Liver (tissue), 9 donors: Measurements from ENCODE around the gene KRTAP10-3. TPM values are rescaled to one million over a fixed set of nuclear protein-coding genes. Genes with fewer than 3 reads are reported as not detected.

ENCODE experiments used
- DNase-seq: peaks from one replicate; pipeline ENCODE4 v3.0.0-alpha.2; 2017; ENCODE audit warnings: low spot score
- H3K27ac ChIP-seq, 2 donors: one replicate each; pipeline ENCODE4 v1.7.0; 2013; ENCODE audit warnings: inconsistent platforms in 2 of 2, low read length in 2 of 2, control low read depth in 1 of 2, low read depth in 1 of 2, mild to moderate bottlenecking in 1 of 2
- H3K27me3 ChIP-seq, 4 donors: one replicate each; pipeline versions ENCODE4 v1.6.1 to v1.7.0; 2013; ENCODE audit warnings: low read length in 3 of 4, inconsistent platforms in 1 of 4, mild to moderate bottlenecking in 1 of 4, moderate library complexity in 1 of 4; ENCODE audit not compliant: control insufficient read depth in 4 of 4, insufficient read depth in 4 of 4
- H3K36me3 ChIP-seq, 4 donors: one replicate each; pipeline versions ENCODE4 v1.6.1 to v1.7.0; 2013; ENCODE audit warnings: low read length in 3 of 4, mild to moderate bottlenecking in 3 of 4, low read depth in 1 of 4, moderate library complexity in 1 of 4; ENCODE audit not compliant: control insufficient read depth in 4 of 4, insufficient read depth in 3 of 4
- H3K4me1 ChIP-seq, 4 donors: one replicate each; pipeline versions ENCODE4 v1.6.1 to v1.7.0; 2013; ENCODE audit warnings: low read length in 3 of 4, mild to moderate bottlenecking in 3 of 4, moderate library complexity in 1 of 4; ENCODE audit not compliant: control insufficient read depth in 4 of 4, insufficient read depth in 4 of 4
- H3K4me3 ChIP-seq, 3 donors: one replicate each; pipeline versions ENCODE4 v1.6.1 to v1.7.0; 2013; ENCODE audit warnings: low read length in 3 of 3, control low read depth in 1 of 3, low read depth in 1 of 3, mild to moderate bottlenecking in 1 of 3
- H3K9ac ChIP-seq, 2 donors: one replicate each; pipeline ENCODE4 v1.7.0; 2013; ENCODE audit warnings: low read length in 2 of 2, mild to moderate bottlenecking in 2 of 2, moderate library complexity in 2 of 2, control low read depth in 1 of 2, low read depth in 1 of 2
- H3K9me3 ChIP-seq, 4 donors: one replicate each; pipeline versions ENCODE4 v1.6.1 to v1.7.0; 2013; ENCODE audit warnings: low read length in 3 of 4; ENCODE audit not compliant: control insufficient read depth in 4 of 4
- ATF3 ChIP-seq: IDR thresholded peaks from 2 replicates; pipeline ENCODE4 v1.6.1; 2016; ENCODE audit warnings: antibody characterized with exemption
- EGR1 ChIP-seq, 2 donors: IDR thresholded peaks; 2 replicates each; pipeline ENCODE4 v1.6.1; 2016 to 2018; ENCODE audit warnings: antibody characterized with exemption in 2 of 2, low read depth in 2 of 2
- FOXA1 ChIP-seq: IDR thresholded peaks from 2 replicates; pipeline ENCODE4 v1.6.1; 2016; ENCODE audit warnings: antibody characterized with exemption
- FOXA2 ChIP-seq: IDR thresholded peaks from 2 replicates; pipeline ENCODE4 v1.6.1; 2016; ENCODE audit warnings: antibody characterized with exemption
- GABPA ChIP-seq, 2 donors: IDR thresholded peaks in 1 of 2; conservative IDR thresholded peaks in 1 of 2; 2 replicates each; pipeline ENCODE4 v1.6.1; 2016; ENCODE audit warnings: antibody characterized with exemption in 2 of 2, mild to moderate bottlenecking in 1 of 2, moderate library complexity in 1 of 2
- HNF4A ChIP-seq, 2 donors: conservative IDR thresholded peaks; 2 replicates each; pipeline ENCODE4 v1.6.1; 2016; ENCODE audit warnings: antibody characterized with exemption in 2 of 2, mild to moderate bottlenecking in 2 of 2
- HNF4G ChIP-seq: IDR thresholded peaks from 2 replicates; pipeline ENCODE4 v1.6.1; 2016; ENCODE audit warnings: antibody characterized with exemption
- JUND ChIP-seq, 2 donors: IDR thresholded peaks; 2 replicates each; pipeline ENCODE4 v1.6.1; 2016; ENCODE audit warnings: antibody characterized with exemption in 2 of 2
- MAX ChIP-seq: IDR thresholded peaks from 2 replicates; pipeline ENCODE4 v1.6.1; 2016; ENCODE audit warnings: antibody characterized with exemption
- NR2F2 ChIP-seq: IDR thresholded peaks from 2 replicates; pipeline ENCODE4 v1.6.1; 2016; ENCODE audit warnings: antibody characterized with exemption
- RAD21 ChIP-seq, 2 donors: IDR thresholded peaks; 2 replicates each; pipeline ENCODE4 v1.6.1; 2016; ENCODE audit warnings: antibody characterized with exemption in 2 of 2, mild to moderate bottlenecking in 2 of 2
- RXRA ChIP-seq, 2 donors: IDR thresholded peaks; 2 replicates each; pipeline ENCODE4 v1.6.1; 2017 to 2018; ENCODE audit warnings: antibody characterized with exemption in 2 of 2, mild to moderate bottlenecking in 1 of 2
- SP1 ChIP-seq: IDR thresholded peaks from 2 replicates; pipeline ENCODE4 v1.6.1; 2018; ENCODE audit warnings: antibody characterized with exemption, mild to moderate bottlenecking
- TAF1 ChIP-seq: conservative IDR thresholded peaks from 2 replicates; pipeline ENCODE4 v1.6.1; 2016; ENCODE audit warnings: antibody characterized with exemption, mild to moderate bottlenecking
- YY1 ChIP-seq: IDR thresholded peaks from 2 replicates; pipeline ENCODE4 v1.6.1; 2016; ENCODE audit warnings: antibody characterized with exemption, mild to moderate bottlenecking
- ZBTB33 ChIP-seq: IDR thresholded peaks from 2 replicates; pipeline ENCODE4 v1.6.1; 2016; ENCODE audit warnings: antibody characterized with exemption
- WGBS: extraction: QIAGEN DNeasy Blood & Tissue Kit; methylation state at CpG from one replicate; pipeline ENCODE4 v1.1.7; 2013; 5-methylcytosine and 5-hydroxymethylcytosine counted together
- polyA plus RNA-seq, 2 donors: library from polyadenylated mRNA; stranded (reverse) in 1 of 2; unstranded in 1 of 2; fragments of 200-250 nt in 1 of 2; fragments of >200 nt in 1 of 2; fragmentation: Nextera tagmentation in 1 of 2; extraction: Ambion mirVana in 1 of 2; gene quantifications; one replicate each; pipeline versions ENCODE4 v1.2.1 to v1.2.3, GENCODE V29; 2013 to 2015
- total RNA-seq, 2 donors: library from RNA; depleted of rRNA; stranded (reverse); fragments of >200 nt; gene quantifications; one replicate each; pipeline ENCODE4 v1.2.3, GENCODE V29; 2014
- TF ChIP-seq, protein P1 (sequence below): IDR thresholded peaks from 2 replicates; pipeline ENCODE4 v1.6.1; 2016; ENCODE audit warnings: antibody characterized with exemption, mild to moderate bottlenecking
- TF ChIP-seq, protein P2 (sequence below): fragments of 150-350 bp; IDR thresholded peaks from 2 replicates; pipeline ENCODE4 v1.5.1; 2017; ENCODE audit warnings: improper control_type of control experiment, low read depth, low read length; ENCODE audit not compliant: missing input control
- donor health status: healthy.
- donor health status: healthy.
- donor health status: healthy.
- donor health status: healthy.
- donor health status: healthy.

KRTAP10-3 gene
- total and polyA plus RNA-seq, 4 donors = not detected

DNA sequence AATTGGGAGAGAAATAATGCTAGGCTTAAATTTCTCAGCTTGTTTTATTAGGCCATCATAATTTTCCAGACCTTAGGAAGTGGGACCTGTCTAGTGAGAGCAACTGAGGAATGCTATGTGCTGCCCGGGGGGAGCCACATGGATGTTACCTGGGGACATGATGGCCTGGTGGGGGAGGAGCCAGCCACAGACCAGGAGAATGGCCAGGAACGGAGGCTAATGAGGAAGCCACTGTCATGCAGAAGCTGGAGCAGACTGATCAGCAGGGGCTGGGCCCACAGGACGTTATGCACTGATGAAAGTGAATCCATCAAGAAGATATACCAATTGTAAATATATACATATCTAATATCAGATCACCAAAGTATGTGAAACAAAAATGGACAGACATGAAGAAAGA is 14.0 kb downstream of the KRTAP10-3 start:
- WGBS = 71% methylated on average over 3 of the region's 3 CpGs
- no peak overlapping the region for H3K27ac ChIP-seq
- H3K4me1 ChIP-seq = no peaks in the 10 kb centered on the region
- DNase-seq = no peak
- TF ChIP-seq HNF4A (conservative IDR thresholded peaks at IDR 0.05) (no peak), FOXA2 (no peak)
- H3K4me3 ChIP-seq = no peak overlapping the region
- H3K9me3 ChIP-seq = no peaks in the 10 kb centered on the region
- H3K27me3 ChIP-seq = peaks cover 0 to 2% (median 0%) of the 10 kb centered on the region in 4 donors
- no peak overlapping the region for H3K9ac ChIP-seq
- no peaks in the 10 kb centered on the region for H3K36me3 ChIP-seq

GRCh38 chr21:44542716-44543115 is 15.9 kb downstream of the KRTAP10-3 start:
- no peaks in the 10 kb centered on the region for H3K36me3 ChIP-seq
- no peak overlapping the region for H3K4me3 ChIP-seq
- H3K9me3 ChIP-seq = no peaks in the 10 kb centered on the region
- TF ChIP-seq, protein P1, sequence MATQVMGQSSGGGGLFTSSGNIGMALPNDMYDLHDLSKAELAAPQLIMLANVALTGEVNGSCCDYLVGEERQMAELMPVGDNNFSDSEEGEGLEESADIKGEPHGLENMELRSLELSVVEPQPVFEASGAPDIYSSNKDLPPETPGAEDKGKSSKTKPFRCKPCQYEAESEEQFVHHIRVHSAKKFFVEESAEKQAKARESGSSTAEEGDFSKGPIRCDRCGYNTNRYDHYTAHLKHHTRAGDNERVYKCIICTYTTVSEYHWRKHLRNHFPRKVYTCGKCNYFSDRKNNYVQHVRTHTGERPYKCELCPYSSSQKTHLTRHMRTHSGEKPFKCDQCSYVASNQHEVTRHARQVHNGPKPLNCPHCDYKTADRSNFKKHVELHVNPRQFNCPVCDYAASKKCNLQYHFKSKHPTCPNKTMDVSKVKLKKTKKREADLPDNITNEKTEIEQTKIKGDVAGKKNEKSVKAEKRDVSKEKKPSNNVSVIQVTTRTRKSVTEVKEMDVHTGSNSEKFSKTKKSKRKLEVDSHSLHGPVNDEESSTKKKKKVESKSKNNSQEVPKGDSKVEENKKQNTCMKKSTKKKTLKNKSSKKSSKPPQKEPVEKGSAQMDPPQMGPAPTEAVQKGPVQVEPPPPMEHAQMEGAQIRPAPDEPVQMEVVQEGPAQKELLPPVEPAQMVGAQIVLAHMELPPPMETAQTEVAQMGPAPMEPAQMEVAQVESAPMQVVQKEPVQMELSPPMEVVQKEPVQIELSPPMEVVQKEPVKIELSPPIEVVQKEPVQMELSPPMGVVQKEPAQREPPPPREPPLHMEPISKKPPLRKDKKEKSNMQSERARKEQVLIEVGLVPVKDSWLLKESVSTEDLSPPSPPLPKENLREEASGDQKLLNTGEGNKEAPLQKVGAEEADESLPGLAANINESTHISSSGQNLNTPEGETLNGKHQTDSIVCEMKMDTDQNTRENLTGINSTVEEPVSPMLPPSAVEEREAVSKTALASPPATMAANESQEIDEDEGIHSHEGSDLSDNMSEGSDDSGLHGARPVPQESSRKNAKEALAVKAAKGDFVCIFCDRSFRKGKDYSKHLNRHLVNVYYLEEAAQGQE = no peak
- TF ChIP-seq RXRA (IDR thresholded peaks at IDR 0.05) = no peak
- no peak for TF ChIP-seq TAF1
- TF ChIP-seq, protein P2, sequence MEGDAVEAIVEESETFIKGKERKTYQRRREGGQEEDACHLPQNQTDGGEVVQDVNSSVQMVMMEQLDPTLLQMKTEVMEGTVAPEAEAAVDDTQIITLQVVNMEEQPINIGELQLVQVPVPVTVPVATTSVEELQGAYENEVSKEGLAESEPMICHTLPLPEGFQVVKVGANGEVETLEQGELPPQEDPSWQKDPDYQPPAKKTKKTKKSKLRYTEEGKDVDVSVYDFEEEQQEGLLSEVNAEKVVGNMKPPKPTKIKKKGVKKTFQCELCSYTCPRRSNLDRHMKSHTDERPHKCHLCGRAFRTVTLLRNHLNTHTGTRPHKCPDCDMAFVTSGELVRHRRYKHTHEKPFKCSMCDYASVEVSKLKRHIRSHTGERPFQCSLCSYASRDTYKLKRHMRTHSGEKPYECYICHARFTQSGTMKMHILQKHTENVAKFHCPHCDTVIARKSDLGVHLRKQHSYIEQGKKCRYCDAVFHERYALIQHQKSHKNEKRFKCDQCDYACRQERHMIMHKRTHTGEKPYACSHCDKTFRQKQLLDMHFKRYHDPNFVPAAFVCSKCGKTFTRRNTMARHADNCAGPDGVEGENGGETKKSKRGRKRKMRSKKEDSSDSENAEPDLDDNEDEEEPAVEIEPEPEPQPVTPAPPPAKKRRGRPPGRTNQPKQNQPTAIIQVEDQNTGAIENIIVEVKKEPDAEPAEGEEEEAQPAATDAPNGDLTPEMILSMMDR = no peak
- no peak for TF ChIP-seq GABPA (IDR thresholded peaks at IDR 0.05 in 1 of 2, conservative IDR thresholded peaks at IDR 0.05 in 1 of 2)
- no peak for TF ChIP-seq FOXA2
- TF ChIP-seq RAD21 (IDR thresholded peaks at IDR 0.05) = no peak
- TF ChIP-seq HNF4A (conservative IDR thresholded peaks at IDR 0.05) = no peak
- no peak for TF ChIP-seq HNF4G
- TF ChIP-seq FOXA1 = no peak
- no peak for TF ChIP-seq ZBTB33
- no peak for TF ChIP-seq NR2F2
- no peak for TF ChIP-seq SP1
- no peak for TF ChIP-seq ATF3
- no peak for TF ChIP-seq MAX
- TF ChIP-seq JUND (IDR thresholded peaks at IDR 0.05) = no peak
- no peak for TF ChIP-seq EGR1 (IDR thresholded peaks at IDR 0.05; ENCODE audit: low read depth in 2 of 2)
- TF ChIP-seq YY1 = no peak
- no peak overlapping the region for H3K9ac ChIP-seq
- no peaks in the 10 kb centered on the region for H3K4me1 ChIP-seq
- H3K27me3 ChIP-seq = no peaks in the 10 kb centered on the region
- no peak for DNase-seq
- H3K27ac ChIP-seq = no peak overlapping the region
- 75% methylated on average over 1 of the region's 1 CpG for WGBS
